Sigmoid colon (tissue), 7 donors: ENCODE measurements around the gene ATP6V1E1. TPM values are rescaled to one million over a fixed set of nuclear protein-coding genes. Genes with fewer than 3 reads are reported as not detected.

ENCODE experiments used
- DNase-seq: peaks from one replicate; pipeline ENCODE4 v3.0.0-alpha.2; 2019
- H3K27ac ChIP-seq, 4 donors: fragments of 200-600 bp; sonication (generic); one replicate each; pipeline ENCODE4 v1.5.1; 2016 to 2019; ENCODE audit warnings: mild to moderate bottlenecking in 1 of 4
- H3K27me3 ChIP-seq, 3 donors: fragments of 200-600 bp; sonication (generic); one replicate each; pipeline ENCODE4 v1.5.1; 2019; ENCODE audit warnings: mild to moderate bottlenecking in 1 of 3
- H3K36me3 ChIP-seq, 4 donors: fragments of 200-600 bp; sonication (generic); one replicate each; pipeline ENCODE4 v1.5.1; 2016 to 2019
- H3K4me1 ChIP-seq, 4 donors: fragments of 200-600 bp; sonication (generic); one replicate each; pipeline ENCODE4 v1.5.1; 2017 to 2019
- H3K4me3 ChIP-seq, 4 donors: fragments of 200-600 bp; sonication (generic); one replicate each; pipeline ENCODE4 v1.5.1; 2017 to 2019; ENCODE audit warnings: mild to moderate bottlenecking in 2 of 4, moderate library complexity in 1 of 4
- H3K9me3 ChIP-seq, 4 donors: fragments of 200-600 bp in 3 of 4; sonication (generic) in 3 of 4; one replicate each; pipeline versions ENCODE4 v1.5.1 to v1.6.1; 2013 to 2019
- EP300 ChIP-seq, 4 donors: sonication (generic); formaldehyde crosslinking; IDR thresholded peaks; one replicate each; pipeline ENCODE4 v1.6.1; 2017; ENCODE audit warnings: antibody characterized with exemption in 4 of 4
- POLR2A ChIP-seq, 2 donors: fragments of 450-650 bp; IDR thresholded peaks; one replicate each; pipeline ENCODE4 v1.6.1; 2016; ENCODE audit warnings: antibody characterized with exemption in 2 of 2, mild to moderate bottlenecking in 2 of 2, moderate library complexity in 2 of 2
- POLR2AphosphoS5 ChIP-seq, 4 donors: sonication (generic); formaldehyde crosslinking; IDR thresholded peaks; one replicate each; pipeline ENCODE4 v1.6.1; 2017; ENCODE audit warnings: antibody characterized with exemption in 4 of 4
- WGBS, 2 donors: extraction: QIAGEN DNeasy Blood & Tissue Kit; methylation state at CpG; one replicate each; pipeline ENCODE4 v1.1.7; 2013; 5-methylcytosine and 5-hydroxymethylcytosine counted together
- intact Hi-C: fragments of 100-400 bp; cut with DNase I; formaldehyde crosslinking; loops from one replicate; pipeline ENCODE4 v1.15.1; 2023
- polyA plus RNA-seq, 3 donors: library from polyadenylated mRNA; stranded (reverse); fragments of 200-250 nt; gene quantifications; one replicate each; pipeline ENCODE4 v1.2.3, GENCODE V29; 2013
- total RNA-seq, 4 donors: library from RNA; depleted of rRNA; stranded (reverse); fragments of >200 nt; gene quantifications; one replicate each; pipeline ENCODE4 v1.1.0, GENCODE V29; 2016
- TF ChIP-seq, protein P1 (sequence below), 4 experiments: fragments of 450-650 bp in 3 of 4; fragments of 200-600 bp in 1 of 4; IDR thresholded peaks; one replicate each; pipeline ENCODE4 v1.5.1; 2016 to 2019; ENCODE audit warnings: antibody characterized with exemption in 4 of 4, mild to moderate bottlenecking in 3 of 4, moderate library complexity in 2 of 4
- donor health status: healthy with polysubstance abuse.
- donor health status: Bipolar disorder and iron deficiency.
- donor health status: healthy.

ATP6V1E1 gene
- total and polyA plus RNA-seq, 7 donors = 119 to 218 (median 144) TPM

DNA sequence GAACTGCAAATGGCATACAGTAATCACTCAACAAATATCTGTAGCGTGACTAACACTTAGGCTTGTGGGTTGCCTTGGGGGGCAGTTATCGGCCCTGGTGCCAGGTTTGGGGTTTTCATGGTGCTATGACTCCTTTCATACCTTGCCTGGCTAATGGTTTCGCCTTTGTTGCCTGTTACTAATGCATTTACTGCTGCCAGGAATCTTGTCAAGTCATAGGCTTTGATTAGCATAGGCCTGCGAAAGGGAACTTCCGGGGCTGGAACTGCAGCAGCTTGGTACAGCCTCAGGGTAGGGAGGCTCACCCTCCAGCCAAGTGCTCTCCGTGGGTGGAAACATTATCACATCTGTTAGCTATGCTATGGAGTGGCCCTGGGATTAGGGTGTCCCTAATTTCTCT, 52.1 kb downstream of the ATP6V1E1 start:
- intact Hi-C loops = no loop called here
- H3K9me3 ChIP-seq = no peaks in the 10 kb centered on the region
- no peak for DNase-seq
- no peak for TF ChIP-seq POLR2AphosphoS5 (IDR thresholded peaks at IDR 0.05)
- no peak for TF ChIP-seq POLR2A (IDR thresholded peaks at IDR 0.05)
- TF ChIP-seq, protein P1, sequence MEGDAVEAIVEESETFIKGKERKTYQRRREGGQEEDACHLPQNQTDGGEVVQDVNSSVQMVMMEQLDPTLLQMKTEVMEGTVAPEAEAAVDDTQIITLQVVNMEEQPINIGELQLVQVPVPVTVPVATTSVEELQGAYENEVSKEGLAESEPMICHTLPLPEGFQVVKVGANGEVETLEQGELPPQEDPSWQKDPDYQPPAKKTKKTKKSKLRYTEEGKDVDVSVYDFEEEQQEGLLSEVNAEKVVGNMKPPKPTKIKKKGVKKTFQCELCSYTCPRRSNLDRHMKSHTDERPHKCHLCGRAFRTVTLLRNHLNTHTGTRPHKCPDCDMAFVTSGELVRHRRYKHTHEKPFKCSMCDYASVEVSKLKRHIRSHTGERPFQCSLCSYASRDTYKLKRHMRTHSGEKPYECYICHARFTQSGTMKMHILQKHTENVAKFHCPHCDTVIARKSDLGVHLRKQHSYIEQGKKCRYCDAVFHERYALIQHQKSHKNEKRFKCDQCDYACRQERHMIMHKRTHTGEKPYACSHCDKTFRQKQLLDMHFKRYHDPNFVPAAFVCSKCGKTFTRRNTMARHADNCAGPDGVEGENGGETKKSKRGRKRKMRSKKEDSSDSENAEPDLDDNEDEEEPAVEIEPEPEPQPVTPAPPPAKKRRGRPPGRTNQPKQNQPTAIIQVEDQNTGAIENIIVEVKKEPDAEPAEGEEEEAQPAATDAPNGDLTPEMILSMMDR (IDR thresholded peaks at IDR 0.05) = no peak
- no peak for TF ChIP-seq EP300 (IDR thresholded peaks at IDR 0.05)
- no peak overlapping the region for H3K4me3 ChIP-seq
- 83 to 86% methylated on average over 6 of the region's 6 CpGs for WGBS, 2 donors
- H3K36me3 ChIP-seq = no peaks in the 10 kb centered on the region
- peak overlapping the region in 1 of 4 donors; percentile 15 for H3K27ac ChIP-seq
- H3K27me3 ChIP-seq = no peaks in the 10 kb centered on the region
- peaks cover 0 to 9% (median 9%) of the 10 kb centered on the region in 4 donors for H3K4me1 ChIP-seq

DNA sequence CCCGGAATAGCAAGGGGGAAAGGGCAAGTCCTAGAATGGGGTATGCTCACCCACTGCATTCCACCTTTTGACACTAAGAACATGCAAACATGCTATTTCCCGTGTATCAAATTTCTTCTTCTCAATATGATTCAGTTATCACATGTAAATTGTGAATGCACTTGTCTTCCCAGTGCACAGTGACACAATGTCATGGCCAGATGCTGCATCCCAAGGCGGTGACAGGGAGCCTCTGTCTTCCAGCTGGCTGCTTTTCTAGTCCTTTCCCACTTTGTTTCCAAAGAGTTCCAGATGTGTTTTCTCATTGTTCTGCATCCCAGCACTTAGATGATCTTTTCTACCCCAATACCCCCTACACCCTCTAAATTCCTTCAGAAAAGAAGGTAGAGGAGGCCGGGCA, 52.9 kb downstream of the ATP6V1E1 start:
- no peaks in the 10 kb centered on the region for H3K27me3 ChIP-seq
- peaks cover 0 to 16% (median 14%) of the 10 kb centered on the region in 4 donors for H3K4me1 ChIP-seq
- H3K36me3 ChIP-seq = no peaks in the 10 kb centered on the region
- WGBS, 2 donors = 89 to 91% methylated on average over 4 of the region's 4 CpGs
- intact Hi-C loops = no loop called here
- no peak overlapping the region for H3K4me3 ChIP-seq
- TF ChIP-seq, protein P1 (IDR thresholded peaks at IDR 0.05) = no peak
- TF ChIP-seq POLR2AphosphoS5 (IDR thresholded peaks at IDR 0.05) = no peak
- no peak for TF ChIP-seq POLR2A (IDR thresholded peaks at IDR 0.05)
- no peak for TF ChIP-seq EP300 (IDR thresholded peaks at IDR 0.05)
- peak overlapping the region in 1 of 4 donors; percentile 3 for H3K27ac ChIP-seq
- no peaks in the 10 kb centered on the region for H3K9me3 ChIP-seq
- DNase-seq = no peak

DNA sequence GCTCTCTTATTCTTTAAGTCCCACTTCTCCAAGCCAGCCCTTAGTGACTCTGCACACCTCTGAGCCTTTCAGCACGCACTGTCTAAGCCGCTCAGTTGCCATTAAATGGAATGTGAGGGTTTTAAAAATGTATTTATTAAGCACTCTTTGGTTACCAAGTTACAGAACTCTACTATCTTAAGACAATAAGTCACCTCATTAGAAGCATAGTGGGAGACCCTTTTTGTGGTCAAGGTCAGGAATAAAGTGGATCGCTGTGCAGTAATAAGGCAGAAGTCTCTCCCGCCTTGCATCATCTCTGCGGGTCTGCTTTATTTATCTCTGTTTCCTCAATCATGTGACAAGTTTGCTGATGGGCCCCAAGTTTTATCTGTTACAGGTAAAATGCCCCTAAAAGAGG, 53.4 kb downstream of the ATP6V1E1 start:
- H3K36me3 ChIP-seq = no peaks in the 10 kb centered on the region
- peak overlapping the region in 2 of 4 donors; percentile 2 to 3 for H3K27ac ChIP-seq
- 88 to 89% methylated on average over 5 of the region's 5 CpGs for WGBS, 2 donors
- peaks cover 0 to 22% (median 19%) of the 10 kb centered on the region in 4 donors for H3K4me1 ChIP-seq
- TF ChIP-seq EP300 (IDR thresholded peaks at IDR 0.05) (no peak), POLR2A (IDR thresholded peaks at IDR 0.05) (no peak), POLR2AphosphoS5 (IDR thresholded peaks at IDR 0.05) (no peak)
- TF ChIP-seq, protein P1 (IDR thresholded peaks at IDR 0.05) = no peak
- H3K4me3 ChIP-seq = no peak overlapping the region
- no peaks in the 10 kb centered on the region for H3K27me3 ChIP-seq
- H3K9me3 ChIP-seq = no peaks in the 10 kb centered on the region
- no peak for DNase-seq
- intact Hi-C loops = no loop called here

DNA sequence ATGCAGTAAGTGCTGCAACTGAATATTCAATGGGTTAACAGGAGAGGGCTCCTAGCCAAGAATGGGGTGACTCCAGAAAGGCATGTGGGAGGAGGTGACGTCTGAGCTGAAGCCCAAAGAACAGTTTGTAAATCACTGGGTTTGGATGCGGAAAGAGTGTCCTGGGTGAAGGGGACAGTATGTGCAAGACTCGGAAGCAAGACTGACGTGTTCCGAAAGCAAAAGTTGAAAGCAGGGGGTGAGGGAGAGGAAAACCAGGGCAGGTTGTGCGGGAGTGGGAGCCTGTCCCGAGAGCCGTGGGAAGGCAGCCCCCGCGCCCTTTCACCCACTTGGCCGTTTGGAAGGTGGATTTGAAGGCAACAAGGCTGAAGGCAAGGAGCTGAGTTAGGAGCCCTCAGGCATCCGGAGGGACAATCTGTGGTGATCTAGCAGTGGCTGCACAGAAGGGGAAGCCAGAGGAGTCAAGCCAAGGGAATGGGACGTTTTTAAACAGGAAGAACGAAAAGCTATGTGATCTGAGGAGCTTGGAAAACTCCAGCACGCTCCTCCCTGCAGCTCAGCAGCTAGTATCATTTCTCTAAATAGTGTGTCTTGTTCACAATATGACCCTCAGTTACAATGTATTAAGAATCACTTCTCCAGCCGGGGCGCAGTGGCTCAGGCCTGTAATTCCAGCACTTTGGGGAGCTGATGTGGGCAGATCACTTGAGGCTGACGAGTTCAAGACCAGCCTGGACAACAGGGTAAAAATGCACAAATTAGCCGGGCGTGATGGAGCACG, 57.5 kb downstream of the ATP6V1E1 start:
- intact Hi-C loops = loop anchor here (5.0 kb wide), 2 partner anchors 36 to 66 kb away; partner anchors contain the start of gene BCL2L13
- Histone ChIP-seq H3K9me3 (no peaks in the 10 kb centered on the region), H3K36me3 (no peaks in the 10 kb centered on the region), H3K4me1 (peaks cover 0 to 31% (median 27%) of the 10 kb centered on the region in 4 donors), H3K27me3 (no peaks in the 10 kb centered on the region), H3K4me3 (peak overlapping the region; percentile 17 to 41 (median 37)), H3K27ac (peak overlapping the region; percentile 77 to 96 (median 91))
- peak; percentile 90 to 99 (median 97) for TF ChIP-seq POLR2AphosphoS5 (IDR thresholded peaks at IDR 0.05)
- TF ChIP-seq POLR2A (IDR thresholded peaks at IDR 0.05) = peak in 1 of 2 donors; percentile 36
- peak; percentile 99 to 100 (median 100) for TF ChIP-seq EP300 (IDR thresholded peaks at IDR 0.05)
- TF ChIP-seq, protein P1 (IDR thresholded peaks at IDR 0.05) = no peak
- WGBS, 2 donors = 60 to 61% methylated on average over 21 of the region's 21 CpGs
- peak; percentile 98 for DNase-seq
